ENCODE results near the gene LSM6.

Gene LSM6

DNA sequence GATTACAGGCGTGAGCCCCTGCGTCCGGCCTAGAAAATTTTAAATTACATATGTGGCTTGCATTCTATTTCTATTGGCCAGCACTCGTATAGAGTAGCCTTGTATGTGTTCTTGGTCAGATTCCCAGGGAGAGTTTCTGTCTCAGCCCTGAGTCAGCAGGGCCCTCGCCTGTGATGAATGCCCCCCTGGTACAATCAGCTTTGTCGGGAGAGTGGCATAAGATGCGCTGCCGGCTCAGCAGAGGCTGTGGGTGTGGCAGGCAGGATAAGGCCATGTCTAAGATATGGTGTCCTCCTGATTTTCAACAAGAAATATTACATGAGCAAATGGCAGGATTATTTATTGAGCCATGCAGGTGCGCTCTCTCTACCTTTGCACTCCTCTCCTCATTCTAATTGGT, 37.3 kb downstream of the LSM6 start:
- H4K20me1 ChIP-seq (ENCODE audit: insufficient read depth, low read length) = no peaks in the 10 kb centered on the region
- H3K4me2 ChIP-seq (ENCODE audit: low read depth, low read length) = no peak overlapping the region
- no peak overlapping the region for H3K4me3 ChIP-seq (ENCODE audit: low read length)
- H3K36me3 ChIP-seq (replicated peaks; ENCODE audit: insufficient read depth, low read length) = no peaks in the 10 kb centered on the region
- no peaks in the 10 kb centered on the region for H3K27me3 ChIP-seq (replicated peaks; ENCODE audit: insufficient read depth, low read length)
- DNase-seq = no peak
- H3K4me1 ChIP-seq (ENCODE audit: low read length) = no peaks in the 10 kb centered on the region
- no peaks in the 10 kb centered on the region for H3F3A ChIP-seq (ENCODE audit: insufficient read depth, low read length)
- TF ChIP-seq, protein P1, sequence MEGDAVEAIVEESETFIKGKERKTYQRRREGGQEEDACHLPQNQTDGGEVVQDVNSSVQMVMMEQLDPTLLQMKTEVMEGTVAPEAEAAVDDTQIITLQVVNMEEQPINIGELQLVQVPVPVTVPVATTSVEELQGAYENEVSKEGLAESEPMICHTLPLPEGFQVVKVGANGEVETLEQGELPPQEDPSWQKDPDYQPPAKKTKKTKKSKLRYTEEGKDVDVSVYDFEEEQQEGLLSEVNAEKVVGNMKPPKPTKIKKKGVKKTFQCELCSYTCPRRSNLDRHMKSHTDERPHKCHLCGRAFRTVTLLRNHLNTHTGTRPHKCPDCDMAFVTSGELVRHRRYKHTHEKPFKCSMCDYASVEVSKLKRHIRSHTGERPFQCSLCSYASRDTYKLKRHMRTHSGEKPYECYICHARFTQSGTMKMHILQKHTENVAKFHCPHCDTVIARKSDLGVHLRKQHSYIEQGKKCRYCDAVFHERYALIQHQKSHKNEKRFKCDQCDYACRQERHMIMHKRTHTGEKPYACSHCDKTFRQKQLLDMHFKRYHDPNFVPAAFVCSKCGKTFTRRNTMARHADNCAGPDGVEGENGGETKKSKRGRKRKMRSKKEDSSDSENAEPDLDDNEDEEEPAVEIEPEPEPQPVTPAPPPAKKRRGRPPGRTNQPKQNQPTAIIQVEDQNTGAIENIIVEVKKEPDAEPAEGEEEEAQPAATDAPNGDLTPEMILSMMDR (IDR thresholded peaks at IDR 0.05; ENCODE audit: low read length) = no peak
- H2AFZ ChIP-seq (ENCODE audit: low read length) = no peak overlapping the region
- H3K79me2 ChIP-seq (ENCODE audit: low read length) = no peaks in the 10 kb centered on the region
- no peak overlapping the region for H3K9ac ChIP-seq (ENCODE audit: low read length)
- no peaks in the 10 kb centered on the region for H3K9me2 ChIP-seq (replicated peaks; ENCODE audit: insufficient read depth, low read length)
- no peak overlapping the region for H3K27ac ChIP-seq (ENCODE audit: low read length)
- no peaks in the 10 kb centered on the region for H3K9me3 ChIP-seq (replicated peaks; ENCODE audit: insufficient read depth, low read length)

DNA sequence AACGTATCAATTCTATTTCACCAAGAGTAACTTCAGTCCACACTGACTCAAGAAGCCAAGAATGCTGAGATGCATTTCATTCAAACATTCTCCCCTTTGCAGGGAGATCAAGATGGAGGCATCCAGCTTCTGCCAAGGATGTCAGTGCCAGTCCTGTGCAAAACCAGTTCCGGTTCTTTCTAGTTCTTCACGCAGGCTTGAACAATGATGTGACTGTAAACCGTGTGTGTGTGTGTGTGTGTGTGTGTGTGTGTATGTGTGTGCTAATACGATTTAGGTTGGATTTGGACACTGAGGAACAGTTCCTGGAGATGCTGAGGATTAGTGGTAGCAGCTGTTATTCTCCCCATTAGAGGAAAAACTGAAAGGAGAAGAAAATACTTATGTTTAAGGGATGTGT, 38.7 kb downstream of the LSM6 start, which contains the start of gene REELD1:
Gene REELD1 (plus strand): TSS at position 301 of the 400 bp plus-strand sequence. CDS start 2,415 bp downstream, outside the sequence.
- H3F3A ChIP-seq (ENCODE audit: insufficient read depth, low read length) = no peaks in the 10 kb centered on the region
- H3K4me1 ChIP-seq (ENCODE audit: low read length) = no peaks in the 10 kb centered on the region
- H3K9me2 ChIP-seq (replicated peaks; ENCODE audit: insufficient read depth, low read length) = no peaks in the 10 kb centered on the region
- H3K9me3 ChIP-seq (replicated peaks; ENCODE audit: insufficient read depth, low read length) = no peaks in the 10 kb centered on the region
- TF ChIP-seq EZH2phosphoT487 (IDR thresholded peaks at IDR 0.05; ENCODE audit: low read length) = no peak
- TF ChIP-seq, protein P1 (IDR thresholded peaks at IDR 0.05; ENCODE audit: low read length) = no peak
- no peak for TF ChIP-seq EZH2 (optimal IDR thresholded peaks at IDR 0.05; ENCODE audit: low read depth, low read length)
- H3K4me3 ChIP-seq (ENCODE audit: low read length) = no peak within 1 kb of the TSS
- H3K9ac ChIP-seq (ENCODE audit: low read length) = no peak within 1 kb of the TSS
- H4K20me1 ChIP-seq (ENCODE audit: insufficient read depth, low read length) = no peaks in the 10 kb centered on the region
- H3K36me3 ChIP-seq (replicated peaks; ENCODE audit: insufficient read depth, low read length) = no peaks in the 10 kb centered on the region
- H3K79me2 ChIP-seq (ENCODE audit: low read length) = no peaks in the 10 kb centered on the region
- H3K4me2 ChIP-seq (ENCODE audit: low read depth, low read length) = no peak within 1 kb of the TSS
- no peak within 1 kb of the TSS for H2AFZ ChIP-seq (ENCODE audit: low read length)
- no peak for DNase-seq
- H3K27ac ChIP-seq (ENCODE audit: low read length) = no peak within 1 kb of the TSS
- H3K27me3 ChIP-seq (replicated peaks; ENCODE audit: insufficient read depth, low read length) = no peaks in the 10 kb centered on the region

DNA sequence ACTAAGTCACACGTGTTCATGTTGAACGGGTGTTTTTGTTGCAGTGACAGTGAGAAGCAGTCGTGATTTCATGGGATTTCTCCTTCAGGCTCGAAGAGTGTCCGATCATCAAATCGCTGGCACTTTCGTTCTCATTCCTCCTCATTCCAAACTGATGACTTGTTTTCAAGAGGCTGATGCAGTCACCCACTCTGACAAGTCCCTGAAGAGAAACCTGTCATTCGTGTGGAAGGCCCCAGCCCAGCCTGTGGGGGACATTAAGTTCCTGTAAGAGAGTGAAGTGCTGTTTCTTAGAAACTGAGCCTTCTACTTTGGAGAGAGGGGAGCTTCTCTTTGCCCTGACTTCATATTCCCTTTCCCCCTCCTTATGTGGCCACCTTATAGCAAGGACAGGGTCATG, 46.8 kb downstream of the LSM6 start:
- Histone ChIP-seq H3F3A (ENCODE audit: insufficient read depth, low read length) (no peaks in the 10 kb centered on the region), H3K4me3 (ENCODE audit: low read length) (no peak overlapping the region), H3K9me2 (replicated peaks; ENCODE audit: insufficient read depth, low read length) (no peaks in the 10 kb centered on the region), H3K4me2 (ENCODE audit: low read depth, low read length) (no peak overlapping the region), H3K27ac (ENCODE audit: low read length) (no peak overlapping the region), H3K27me3 (replicated peaks; ENCODE audit: insufficient read depth, low read length) (no peaks in the 10 kb centered on the region), H4K20me1 (ENCODE audit: insufficient read depth, low read length) (no peaks in the 10 kb centered on the region), H3K79me2 (ENCODE audit: low read length) (no peaks in the 10 kb centered on the region), H3K9me3 (replicated peaks; ENCODE audit: insufficient read depth, low read length) (no peaks in the 10 kb centered on the region), H3K4me1 (ENCODE audit: low read length) (no peaks in the 10 kb centered on the region), H3K9ac (ENCODE audit: low read length) (no peak overlapping the region), H2AFZ (ENCODE audit: low read length) (no peak overlapping the region), H3K36me3 (replicated peaks; ENCODE audit: insufficient read depth, low read length) (no peaks in the 10 kb centered on the region)
- TF ChIP-seq EZH2 (optimal IDR thresholded peaks at IDR 0.05; ENCODE audit: low read depth, low read length) (no peak), EZH2phosphoT487 (IDR thresholded peaks at IDR 0.05; ENCODE audit: low read length) (no peak)
- TF ChIP-seq, protein P1 (IDR thresholded peaks at IDR 0.05; ENCODE audit: low read length) = no peak
- no peak for DNase-seq
